Measurements from ENCODE around the gene P3H1. TPM values are rescaled to one million over a fixed set of nuclear protein-coding genes. Genes with fewer than 3 reads are reported as not detected.

The P3H1 gene
- total and polyA plus RNA-seq, 2 of the 13 experiments (the other 11 are each of a cell fraction or from before 2014, with no cell fraction given): 64.6 to 120 TPM

GRCh38 chr1:42766741-42767509, at the start of gene P3H1, which contains the start of gene C1orf50 (continued):
- TF ChIP-seq, protein P1, sequence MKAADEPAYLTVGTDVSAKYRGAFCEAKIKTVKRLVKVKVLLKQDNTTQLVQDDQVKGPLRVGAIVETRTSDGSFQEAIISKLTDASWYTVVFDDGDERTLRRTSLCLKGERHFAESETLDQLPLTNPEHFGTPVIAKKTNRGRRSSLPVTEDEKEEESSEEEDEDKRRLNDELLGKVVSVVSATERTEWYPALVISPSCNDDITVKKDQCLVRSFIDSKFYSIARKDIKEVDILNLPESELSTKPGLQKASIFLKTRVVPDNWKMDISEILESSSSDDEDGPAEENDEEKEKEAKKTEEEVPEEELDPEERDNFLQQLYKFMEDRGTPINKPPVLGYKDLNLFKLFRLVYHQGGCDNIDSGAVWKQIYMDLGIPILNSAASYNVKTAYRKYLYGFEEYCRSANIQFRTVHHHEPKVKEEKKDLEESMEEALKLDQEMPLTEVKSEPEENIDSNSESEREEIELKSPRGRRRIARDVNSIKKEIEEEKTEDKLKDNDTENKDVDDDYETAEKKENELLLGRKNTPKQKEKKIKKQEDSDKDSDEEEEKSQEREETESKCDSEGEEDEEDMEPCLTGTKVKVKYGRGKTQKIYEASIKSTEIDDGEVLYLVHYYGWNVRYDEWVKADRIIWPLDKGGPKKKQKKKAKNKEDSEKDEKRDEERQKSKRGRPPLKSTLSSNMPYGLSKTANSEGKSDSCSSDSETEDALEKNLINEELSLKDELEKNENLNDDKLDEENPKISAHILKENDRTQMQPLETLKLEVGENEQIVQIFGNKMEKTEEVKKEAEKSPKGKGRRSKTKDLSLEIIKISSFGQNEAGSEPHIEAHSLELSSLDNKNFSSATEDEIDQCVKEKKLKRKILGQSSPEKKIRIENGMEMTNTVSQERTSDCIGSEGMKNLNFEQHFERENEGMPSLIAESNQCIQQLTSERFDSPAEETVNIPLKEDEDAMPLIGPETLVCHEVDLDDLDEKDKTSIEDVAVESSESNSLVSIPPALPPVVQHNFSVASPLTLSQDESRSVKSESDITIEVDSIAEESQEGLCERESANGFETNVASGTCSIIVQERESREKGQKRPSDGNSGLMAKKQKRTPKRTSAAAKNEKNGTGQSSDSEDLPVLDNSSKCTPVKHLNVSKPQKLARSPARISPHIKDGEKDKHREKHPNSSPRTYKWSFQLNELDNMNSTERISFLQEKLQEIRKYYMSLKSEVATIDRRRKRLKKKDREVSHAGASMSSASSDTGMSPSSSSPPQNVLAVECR (CRISPR knock-in tag; IDR thresholded peaks at IDR 0.05; ENCODE audit: borderline replicate concordance): peak; percentile 93
- TF ChIP-seq NFE2L1 (CRISPR knock-in tag; IDR thresholded peaks at IDR 0.05; ENCODE audit: borderline replicate concordance) (0 out of 2 replicates have a peak, but pooled peaks have one; percentile 49), SMYD3 (CRISPR knock-in tag; IDR thresholded peaks at IDR 0.05) (peak; percentile 80; the same call in 1 of the 2 replicates), RNF2 (conservative IDR thresholded peaks at IDR 0.05; ENCODE audit: low read depth) (no peak), NFE2L2 (IDR thresholded peaks at IDR 0.05; ENCODE audit: low read length) (no peak), ZBTB42 (CRISPR knock-in tag; IDR thresholded peaks at IDR 0.05) (peak; percentile 85; the same call in 1 of the 2 replicates), RAD21 (CRISPR knock-in tag; IDR thresholded peaks at IDR 0.05) (peak; percentile 48), ELF1 (CRISPR knock-in tag; IDR thresholded peaks at IDR 0.05) (peak; percentile 89), HDAC6 (IDR thresholded peaks at IDR 0.05; ENCODE audit: low read depth, low read length) (no peak), EP300 (IDR thresholded peaks at IDR 0.05; ENCODE audit: low read depth in 2 of 2, low read length in 2 of 2) (no peak; a peak in 1 of 4 replicates), EP300 (CRISPR knock-in tag; IDR thresholded peaks at IDR 0.05; ENCODE audit: borderline replicate concordance) (no peak), GATAD2A (CRISPR knock-in tag; IDR thresholded peaks at IDR 0.05) (peak; percentile 15; the same call in 1 of the 2 replicates), KDM5B (CRISPR knock-in tag; IDR thresholded peaks at IDR 0.05; ENCODE audit: borderline replicate concordance) (peak; percentile 67; the same call in 1 of the 2 replicates), SAFB2 (CRISPR knock-in tag; IDR thresholded peaks at IDR 0.05; ENCODE audit: borderline replicate concordance, low read depth) (0 out of 2 replicates have a peak, but pooled peaks have one; percentile 50), THRA (CRISPR knock-in tag; IDR thresholded peaks at IDR 0.05; ENCODE audit: borderline replicate concordance) (no peak; the same call in 1 of the 2 replicates), NAIF1 (CRISPR knock-in tag; IDR thresholded peaks at IDR 0.05; ENCODE audit: borderline replicate concordance) (no peak)
- TF ChIP-seq, protein P2, sequence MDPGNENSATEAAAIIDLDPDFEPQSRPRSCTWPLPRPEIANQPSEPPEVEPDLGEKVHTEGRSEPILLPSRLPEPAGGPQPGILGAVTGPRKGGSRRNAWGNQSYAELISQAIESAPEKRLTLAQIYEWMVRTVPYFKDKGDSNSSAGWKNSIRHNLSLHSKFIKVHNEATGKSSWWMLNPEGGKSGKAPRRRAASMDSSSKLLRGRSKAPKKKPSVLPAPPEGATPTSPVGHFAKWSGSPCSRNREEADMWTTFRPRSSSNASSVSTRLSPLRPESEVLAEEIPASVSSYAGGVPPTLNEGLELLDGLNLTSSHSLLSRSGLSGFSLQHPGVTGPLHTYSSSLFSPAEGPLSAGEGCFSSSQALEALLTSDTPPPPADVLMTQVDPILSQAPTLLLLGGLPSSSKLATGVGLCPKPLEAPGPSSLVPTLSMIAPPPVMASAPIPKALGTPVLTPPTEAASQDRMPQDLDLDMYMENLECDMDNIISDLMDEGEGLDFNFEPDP (CRISPR knock-in tag; conservative IDR thresholded peaks at IDR 0.05): no peak
- TF ChIP-seq, protein P3, sequence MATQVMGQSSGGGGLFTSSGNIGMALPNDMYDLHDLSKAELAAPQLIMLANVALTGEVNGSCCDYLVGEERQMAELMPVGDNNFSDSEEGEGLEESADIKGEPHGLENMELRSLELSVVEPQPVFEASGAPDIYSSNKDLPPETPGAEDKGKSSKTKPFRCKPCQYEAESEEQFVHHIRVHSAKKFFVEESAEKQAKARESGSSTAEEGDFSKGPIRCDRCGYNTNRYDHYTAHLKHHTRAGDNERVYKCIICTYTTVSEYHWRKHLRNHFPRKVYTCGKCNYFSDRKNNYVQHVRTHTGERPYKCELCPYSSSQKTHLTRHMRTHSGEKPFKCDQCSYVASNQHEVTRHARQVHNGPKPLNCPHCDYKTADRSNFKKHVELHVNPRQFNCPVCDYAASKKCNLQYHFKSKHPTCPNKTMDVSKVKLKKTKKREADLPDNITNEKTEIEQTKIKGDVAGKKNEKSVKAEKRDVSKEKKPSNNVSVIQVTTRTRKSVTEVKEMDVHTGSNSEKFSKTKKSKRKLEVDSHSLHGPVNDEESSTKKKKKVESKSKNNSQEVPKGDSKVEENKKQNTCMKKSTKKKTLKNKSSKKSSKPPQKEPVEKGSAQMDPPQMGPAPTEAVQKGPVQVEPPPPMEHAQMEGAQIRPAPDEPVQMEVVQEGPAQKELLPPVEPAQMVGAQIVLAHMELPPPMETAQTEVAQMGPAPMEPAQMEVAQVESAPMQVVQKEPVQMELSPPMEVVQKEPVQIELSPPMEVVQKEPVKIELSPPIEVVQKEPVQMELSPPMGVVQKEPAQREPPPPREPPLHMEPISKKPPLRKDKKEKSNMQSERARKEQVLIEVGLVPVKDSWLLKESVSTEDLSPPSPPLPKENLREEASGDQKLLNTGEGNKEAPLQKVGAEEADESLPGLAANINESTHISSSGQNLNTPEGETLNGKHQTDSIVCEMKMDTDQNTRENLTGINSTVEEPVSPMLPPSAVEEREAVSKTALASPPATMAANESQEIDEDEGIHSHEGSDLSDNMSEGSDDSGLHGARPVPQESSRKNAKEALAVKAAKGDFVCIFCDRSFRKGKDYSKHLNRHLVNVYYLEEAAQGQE (IDR thresholded peaks at IDR 0.05; ENCODE audit: borderline replicate concordance in 1 of 2, low read depth in 1 of 2, low read length in 2 of 2): 0 out of 4 replicates have a peak, but pooled peaks of 1 of the 2 experiments have one; percentile 8

Measured in HepG2 (cell line).